Fibroblast of villous mesenchyme (primary cell): ENCODE data around the gene OMD. TPM values are rescaled to one million over a fixed set of nuclear protein-coding genes. Genes with fewer than 3 reads are reported as not detected.

Source experiments
- DNase-seq: peaks from one replicate; pipeline ENCODE4 v3.0.0-alpha.2; 2010; ENCODE audit warnings: low read depth
- H3K4me3 ChIP-seq: 2 replicates; pipeline ENCODE4 v1.5.1; 2011; ENCODE audit warnings: low read depth, mild to moderate bottlenecking, low read length
- total RNA-seq: library from RNA; depleted of rRNA; stranded (reverse); fragments of >200 nt; gene quantifications from 2 replicates; pipeline ENCODE4 v1.2.3, GENCODE V29; 2012
- TF ChIP-seq, protein P1 (sequence below): IDR thresholded peaks from 2 replicates; pipeline ENCODE4 v1.5.1; 2012; ENCODE audit warnings: low read depth, mild to moderate bottlenecking, low read length; ENCODE audit not compliant: insufficient read depth

OMD gene
- total RNA-seq, 1 donor = not detected

GRCh38 chr9:92435263-92435662 lies 11.0 kb upstream of the OMD start:
- no peak overlapping the region for H3K4me3 ChIP-seq
- TF ChIP-seq, protein P1, sequence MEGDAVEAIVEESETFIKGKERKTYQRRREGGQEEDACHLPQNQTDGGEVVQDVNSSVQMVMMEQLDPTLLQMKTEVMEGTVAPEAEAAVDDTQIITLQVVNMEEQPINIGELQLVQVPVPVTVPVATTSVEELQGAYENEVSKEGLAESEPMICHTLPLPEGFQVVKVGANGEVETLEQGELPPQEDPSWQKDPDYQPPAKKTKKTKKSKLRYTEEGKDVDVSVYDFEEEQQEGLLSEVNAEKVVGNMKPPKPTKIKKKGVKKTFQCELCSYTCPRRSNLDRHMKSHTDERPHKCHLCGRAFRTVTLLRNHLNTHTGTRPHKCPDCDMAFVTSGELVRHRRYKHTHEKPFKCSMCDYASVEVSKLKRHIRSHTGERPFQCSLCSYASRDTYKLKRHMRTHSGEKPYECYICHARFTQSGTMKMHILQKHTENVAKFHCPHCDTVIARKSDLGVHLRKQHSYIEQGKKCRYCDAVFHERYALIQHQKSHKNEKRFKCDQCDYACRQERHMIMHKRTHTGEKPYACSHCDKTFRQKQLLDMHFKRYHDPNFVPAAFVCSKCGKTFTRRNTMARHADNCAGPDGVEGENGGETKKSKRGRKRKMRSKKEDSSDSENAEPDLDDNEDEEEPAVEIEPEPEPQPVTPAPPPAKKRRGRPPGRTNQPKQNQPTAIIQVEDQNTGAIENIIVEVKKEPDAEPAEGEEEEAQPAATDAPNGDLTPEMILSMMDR = no peak
- no peak for DNase-seq

DNA sequence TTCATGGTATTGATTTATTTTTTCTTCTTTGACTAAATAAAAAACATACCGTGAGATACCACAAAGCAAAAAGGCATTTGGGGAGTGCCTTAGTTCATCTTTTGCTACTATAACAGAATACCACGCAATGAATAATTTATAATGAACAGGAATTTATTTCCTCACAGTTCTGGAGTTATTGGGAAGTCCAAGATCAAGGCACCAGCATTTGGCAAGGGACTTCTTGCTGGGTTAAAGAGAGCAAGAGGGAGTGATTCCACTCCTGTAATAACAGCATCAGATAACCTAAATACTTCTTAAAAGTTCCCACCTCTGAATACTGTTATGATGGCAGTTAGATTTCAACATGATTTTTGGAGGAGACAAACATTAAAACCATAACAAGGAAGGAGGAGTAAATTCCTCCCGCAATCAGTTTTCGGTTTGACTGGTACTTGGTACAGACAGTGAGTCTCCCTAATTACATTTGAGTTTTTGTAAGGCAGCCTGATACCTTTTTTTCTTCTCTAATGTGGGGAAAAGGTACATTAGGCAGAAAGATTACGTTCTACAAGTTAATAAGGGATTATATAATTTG lies 8.8 kb upstream of the OMD start:
- DNase-seq = no peak
- no peak overlapping the region for H3K4me3 ChIP-seq
- TF ChIP-seq, protein P1 = no peak

DNA sequence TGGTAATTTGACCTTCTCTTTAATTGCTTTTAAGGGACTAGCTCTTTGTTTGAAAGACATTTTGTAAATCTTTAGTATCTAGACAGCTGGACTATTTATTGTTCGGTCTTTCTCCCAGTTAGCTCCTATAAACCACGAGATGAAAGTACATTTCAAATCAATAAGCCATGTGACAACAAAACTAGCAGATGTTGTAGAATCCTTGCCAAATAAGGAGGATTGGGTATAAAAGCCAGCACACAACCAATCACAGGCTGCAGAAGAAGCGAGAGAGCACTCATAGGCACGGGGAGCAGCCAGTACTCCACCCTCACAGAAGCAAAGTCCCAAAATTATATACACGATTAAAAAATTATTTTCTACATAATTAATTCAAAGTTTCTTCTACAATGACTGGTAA lies 8.1 kb upstream of the OMD start:
- H3K4me3 ChIP-seq = no peak overlapping the region
- TF ChIP-seq, protein P1 = no peak
- DNase-seq = peak; percentile 47

DNA sequence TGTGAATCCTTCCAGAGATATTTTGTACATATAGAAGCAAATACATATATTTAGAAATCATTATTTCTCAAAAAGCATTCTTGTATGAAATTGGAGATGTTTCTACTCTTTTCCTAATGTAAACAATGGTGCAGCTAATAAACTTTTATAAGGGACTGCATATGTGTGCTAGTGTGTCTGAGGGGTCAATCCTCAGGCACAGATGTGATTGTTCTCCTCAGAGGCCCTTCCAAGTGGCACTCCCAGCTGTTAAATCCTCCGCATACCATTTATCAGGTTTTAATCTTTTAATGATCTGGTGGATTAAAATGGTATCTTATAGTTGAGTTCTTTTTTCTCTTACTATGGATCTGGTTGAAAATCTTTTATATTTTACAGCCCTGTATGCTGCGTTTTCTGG lies 5.6 kb upstream of the OMD start:
- H3K4me3 ChIP-seq = no peak overlapping the region
- no peak for DNase-seq
- TF ChIP-seq, protein P1 = no peak

- TF ChIP-seq, protein P1 = no peak
- DNase-seq = no peak
- H3K4me3 ChIP-seq = no peak overlapping the region
These were observed 2.4 kb upstream of the OMD start for GRCh38 chr9:92426501-92427145.

DNA sequence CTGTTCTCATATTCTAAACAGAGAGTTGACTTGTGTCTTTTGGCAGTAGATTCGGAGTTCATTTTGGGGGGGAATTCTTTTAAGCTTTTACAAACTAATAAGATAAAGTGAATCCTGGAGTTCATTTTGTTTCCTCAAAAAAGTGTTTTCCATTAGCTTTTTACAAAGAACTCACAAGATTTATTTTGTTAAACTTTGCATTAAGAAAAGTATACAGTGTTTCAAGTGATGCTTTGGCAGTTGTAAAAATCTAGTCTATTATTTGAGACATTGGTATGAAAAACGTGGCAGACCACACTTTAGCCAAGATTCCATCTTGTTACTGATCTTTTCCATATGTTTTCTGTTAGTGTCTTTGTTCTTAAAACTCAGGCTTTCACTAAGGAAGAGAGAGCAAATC lies 1.2 kb upstream of the OMD start:
- H3K4me3 ChIP-seq = no peak overlapping the region
- TF ChIP-seq, protein P1 = no peak
- peak; percentile 41 for DNase-seq

DNA sequence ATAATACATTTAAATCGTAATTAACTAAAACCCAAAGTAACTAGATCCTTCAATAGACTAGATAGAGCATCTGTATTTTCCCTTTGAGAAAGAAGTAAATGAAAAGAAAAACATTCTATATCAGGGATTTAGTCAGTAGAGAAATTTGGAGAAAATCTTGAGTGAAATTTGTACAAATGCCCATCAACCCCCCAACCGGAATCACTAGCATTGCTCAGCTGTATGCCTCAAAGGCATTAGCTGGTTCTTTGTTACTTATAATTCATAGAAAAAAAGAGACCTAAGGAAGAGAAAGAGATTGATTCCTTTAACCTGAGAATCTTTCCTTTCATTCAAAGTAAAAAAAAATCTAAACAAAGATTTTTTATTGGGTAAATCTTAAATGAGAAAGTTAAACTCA lies 659 bp downstream of the OMD start:
- TF ChIP-seq, protein P1 = no peak
- H3K4me3 ChIP-seq = no peak overlapping the region
- DNase-seq = no peak
